ENCODE results near the gene NT5C1B. TPM values are rescaled to one million over a fixed set of nuclear protein-coding genes. Genes with fewer than 3 reads are reported as not detected.

The NT5C1B gene
- total and polyA plus RNA-seq, 3 experiments from 2014 or later = 0.86 TPM; not detected in 2

DNA sequence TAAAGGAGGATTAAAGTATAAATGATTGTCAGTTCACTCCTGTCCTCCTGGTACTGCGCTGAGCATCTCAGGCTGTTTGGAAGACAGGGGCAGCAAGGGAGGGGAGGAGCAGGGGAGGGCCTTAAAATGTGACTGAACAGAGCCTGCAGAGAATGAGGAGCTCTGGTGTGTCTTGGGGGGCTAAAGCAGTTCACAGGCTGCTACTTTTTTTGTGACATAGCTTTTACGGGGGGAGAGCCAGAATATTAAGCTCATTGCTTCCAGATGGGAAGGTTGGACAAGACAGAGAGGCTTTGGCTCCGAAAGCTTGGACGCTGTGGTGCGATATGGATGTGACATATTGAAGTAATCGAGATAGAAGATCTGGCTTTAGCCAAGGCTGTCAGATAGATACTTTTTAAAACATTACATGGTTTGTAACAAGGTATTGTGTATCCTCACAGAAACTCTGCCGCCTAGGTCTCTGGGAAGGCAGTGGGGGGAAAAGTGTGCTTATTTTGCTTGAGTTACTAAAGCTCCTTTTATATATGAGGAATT lies 69.4 kb downstream of the NT5C1B start:
- Mint-ChIP-seq H3K4me1 (no peaks in the 10 kb centered on the region), H3K27me3 (peaks cover 16 to 36% of the 10 kb centered on the region in 2 donors), H3K27ac (no peak overlapping the region), H3K4me3 (no peak overlapping the region), H3K36me3 (no peaks in the 10 kb centered on the region), H3K9me3 (no peaks in the 10 kb centered on the region)
- H3K27me3 ChIP-seq (ENCODE audit: insufficient read depth, low read length, poor library complexity, severe bottlenecking) = no peaks in the 10 kb centered on the region
- DNase-seq = no peak
- H3K9me3 ChIP-seq (ENCODE audit: low read length) = no peaks in the 10 kb centered on the region
- no peak overlapping the region for H3K4me3 ChIP-seq (ENCODE audit: low read length)
- ChIA-PET CTCF (interaction anchor here (0.8 to 4.5 kb wide), 18 partner anchors 8 to 1354 kb away, joined by 3 to 61 read pairs (median 4); no protein-coding TSS in a partner anchor), POLR2A (interaction anchor here (1.1 kb wide), 1 partner anchor 40 kb away, joined by 3 read pairs; no protein-coding TSS in a partner anchor)
- no peaks in the 10 kb centered on the region for H3K4me1 ChIP-seq (ENCODE audit: insufficient read depth, low read length)
- no peaks in the 10 kb centered on the region for H3K36me3 ChIP-seq (ENCODE audit: insufficient read depth, low read length)
- no peak overlapping the region for H3K27ac ChIP-seq (ENCODE audit: low read depth, low read length)

DNA sequence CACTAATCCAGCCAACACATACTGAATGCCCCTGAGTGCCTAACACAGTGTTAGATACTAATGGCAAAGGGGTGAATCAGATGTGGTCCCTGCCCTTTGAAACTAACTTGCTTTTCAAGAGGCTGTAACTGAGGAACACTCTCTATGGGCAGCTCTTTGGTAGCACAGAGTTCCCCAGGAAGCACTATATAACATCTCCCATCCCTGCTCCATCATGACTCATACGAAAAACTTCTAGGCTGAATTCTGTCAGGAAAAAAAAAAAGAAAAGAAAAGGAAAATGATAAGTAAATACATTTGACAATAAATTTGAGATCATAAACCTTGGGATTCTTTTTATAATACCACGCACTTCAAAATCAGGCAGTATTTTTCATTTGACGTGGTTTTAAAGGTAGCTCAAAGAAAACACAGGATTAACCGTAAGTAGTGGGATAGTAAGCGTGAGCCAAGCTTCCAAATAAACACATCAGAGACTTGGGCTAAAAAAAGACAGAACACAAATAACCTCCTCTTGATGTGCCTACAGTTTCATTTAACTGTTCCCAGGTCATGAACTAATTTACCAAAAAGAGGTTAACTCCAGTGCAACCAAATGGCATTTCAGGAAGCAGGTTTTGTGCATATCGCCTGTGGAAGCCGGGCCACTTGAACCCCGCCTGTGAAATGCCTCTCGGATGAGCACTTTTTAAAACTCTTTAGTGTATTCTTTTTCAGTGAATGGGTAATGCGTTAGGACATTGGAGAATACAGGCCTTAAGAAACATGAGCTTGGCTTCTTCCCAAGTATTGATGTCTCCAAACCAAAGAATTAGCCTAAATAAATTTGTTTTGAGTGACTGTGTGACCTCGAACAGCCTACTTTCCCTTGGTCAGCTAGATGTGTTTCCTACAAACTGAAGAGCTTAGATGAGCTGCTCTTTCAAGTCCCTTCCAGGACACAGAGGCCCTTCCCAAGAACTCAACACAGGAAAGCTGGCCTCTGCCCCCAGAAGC lies 71.0 kb downstream of the NT5C1B start:
- no peaks in the 10 kb centered on the region for H3K9me3 ChIP-seq (ENCODE audit: low read length)
- DNase-seq = no peak
- ChIA-PET CTCF (interaction anchor here (0.8 to 1.9 kb wide), 6 partner anchors 13 to 1351 kb away, joined by 3 to 6 read pairs (median 4); no protein-coding TSS in a partner anchor), POLR2A (no interaction called here)
- H3K4me3 ChIP-seq (ENCODE audit: low read length) = no peak overlapping the region
- Mint-ChIP-seq H3K9me3 (no peaks in the 10 kb centered on the region), H3K36me3 (no peaks in the 10 kb centered on the region), H3K27me3 (peaks cover 19 to 46% of the 10 kb centered on the region in 2 donors), H3K4me3 (no peak overlapping the region), H3K27ac (no peak overlapping the region), H3K4me1 (no peaks in the 10 kb centered on the region)
- no peaks in the 10 kb centered on the region for H3K4me1 ChIP-seq (ENCODE audit: insufficient read depth, low read length)
- H3K27me3 ChIP-seq (ENCODE audit: insufficient read depth, low read length, poor library complexity, severe bottlenecking) = no peaks in the 10 kb centered on the region
- H3K36me3 ChIP-seq (ENCODE audit: insufficient read depth, low read length) = no peaks in the 10 kb centered on the region
- no peak overlapping the region for H3K27ac ChIP-seq (ENCODE audit: low read depth, low read length)

DNA sequence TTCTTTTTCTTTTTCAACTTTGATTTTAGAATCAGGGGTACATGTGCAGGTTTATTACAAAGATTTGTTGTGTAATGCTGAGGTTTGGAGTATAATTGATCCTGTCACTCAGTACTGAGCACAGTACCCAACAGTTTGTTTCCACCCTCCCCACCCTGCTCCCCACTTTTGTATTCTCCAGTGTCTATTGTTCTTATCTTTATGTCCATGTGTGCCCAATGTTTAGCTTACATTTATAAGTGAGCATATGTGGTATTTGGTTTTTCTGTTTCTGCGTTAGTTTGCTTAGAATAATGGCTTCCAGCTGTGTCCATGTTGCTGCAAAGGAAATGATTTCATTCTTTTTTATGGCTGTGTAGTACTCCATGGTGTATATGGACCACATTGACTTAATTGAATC lies 72.0 kb downstream of the NT5C1B start:
- Histone ChIP-seq H3K4me3 (ENCODE audit: low read length) (no peak overlapping the region), H3K27me3 (ENCODE audit: insufficient read depth, low read length, poor library complexity, severe bottlenecking) (no peaks in the 10 kb centered on the region), H3K36me3 (ENCODE audit: insufficient read depth, low read length) (no peaks in the 10 kb centered on the region), H3K9me3 (ENCODE audit: low read length) (no peaks in the 10 kb centered on the region), H3K27ac (ENCODE audit: low read depth, low read length) (no peak overlapping the region), H3K4me1 (ENCODE audit: insufficient read depth, low read length) (no peaks in the 10 kb centered on the region)
- DNase-seq = no peak
- Mint-ChIP-seq H3K4me1 (no peaks in the 10 kb centered on the region), H3K27ac (no peak overlapping the region), H3K36me3 (no peaks in the 10 kb centered on the region), H3K27me3 (peaks cover 19 to 49% of the 10 kb centered on the region in 2 donors), H3K4me3 (no peak overlapping the region), H3K9me3 (no peaks in the 10 kb centered on the region)
- CTCF ChIA-PET = interaction anchor here (1.0 to 1.9 kb wide), 2 partner anchors 1344 to 1347 kb away, joined by 6 read pairs; no protein-coding TSS in a partner anchor
- POLR2A ChIA-PET = no interaction called here

DNA sequence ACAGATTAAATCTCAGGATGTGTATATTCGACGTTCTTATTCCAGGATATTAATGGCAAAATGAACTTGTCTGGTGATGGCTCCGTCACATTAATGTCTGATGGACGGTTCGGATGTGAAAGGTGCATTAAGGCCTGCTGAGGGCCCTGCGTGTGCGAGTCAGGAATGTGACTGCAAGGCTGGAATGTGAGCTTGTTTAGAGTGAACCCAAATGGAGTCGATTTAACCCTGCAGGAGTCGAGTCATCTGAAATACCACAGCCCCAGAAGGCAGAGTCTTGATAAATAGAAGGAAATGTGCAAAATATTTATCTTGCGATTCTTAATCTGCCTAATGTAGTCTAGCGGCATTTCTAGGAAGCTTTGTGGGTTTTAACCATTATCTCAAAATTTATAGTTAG lies 73.3 kb downstream of the NT5C1B start:
- no peaks in the 10 kb centered on the region for H3K36me3 ChIP-seq (ENCODE audit: insufficient read depth, low read length)
- H3K27me3 Mint-ChIP-seq = peaks cover 21 to 54% of the 10 kb centered on the region in 2 donors
- no peak overlapping the region for H3K4me3 ChIP-seq (ENCODE audit: low read length)
- H3K27ac ChIP-seq (ENCODE audit: low read depth, low read length) = no peak overlapping the region
- DNase-seq = no peak
- no peaks in the 10 kb centered on the region for H3K4me1 ChIP-seq (ENCODE audit: insufficient read depth, low read length)
- H3K4me3 Mint-ChIP-seq = no peak overlapping the region
- no peaks in the 10 kb centered on the region for H3K9me3 Mint-ChIP-seq
- H3K9me3 ChIP-seq (ENCODE audit: low read length) = no peaks in the 10 kb centered on the region
- H3K36me3 Mint-ChIP-seq = no peaks in the 10 kb centered on the region
- no peaks in the 10 kb centered on the region for H3K4me1 Mint-ChIP-seq
- POLR2A ChIA-PET = no interaction called here
- H3K27me3 ChIP-seq (ENCODE audit: insufficient read depth, low read length, poor library complexity, severe bottlenecking) = no peaks in the 10 kb centered on the region
- CTCF ChIA-PET = interaction anchor here (0.6 to 2.1 kb wide), 3 partner anchors 9 to 1348 kb away, joined by 3 to 5 read pairs (median 3); no protein-coding TSS in a partner anchor
- no peak overlapping the region for H3K27ac Mint-ChIP-seq

DNA sequence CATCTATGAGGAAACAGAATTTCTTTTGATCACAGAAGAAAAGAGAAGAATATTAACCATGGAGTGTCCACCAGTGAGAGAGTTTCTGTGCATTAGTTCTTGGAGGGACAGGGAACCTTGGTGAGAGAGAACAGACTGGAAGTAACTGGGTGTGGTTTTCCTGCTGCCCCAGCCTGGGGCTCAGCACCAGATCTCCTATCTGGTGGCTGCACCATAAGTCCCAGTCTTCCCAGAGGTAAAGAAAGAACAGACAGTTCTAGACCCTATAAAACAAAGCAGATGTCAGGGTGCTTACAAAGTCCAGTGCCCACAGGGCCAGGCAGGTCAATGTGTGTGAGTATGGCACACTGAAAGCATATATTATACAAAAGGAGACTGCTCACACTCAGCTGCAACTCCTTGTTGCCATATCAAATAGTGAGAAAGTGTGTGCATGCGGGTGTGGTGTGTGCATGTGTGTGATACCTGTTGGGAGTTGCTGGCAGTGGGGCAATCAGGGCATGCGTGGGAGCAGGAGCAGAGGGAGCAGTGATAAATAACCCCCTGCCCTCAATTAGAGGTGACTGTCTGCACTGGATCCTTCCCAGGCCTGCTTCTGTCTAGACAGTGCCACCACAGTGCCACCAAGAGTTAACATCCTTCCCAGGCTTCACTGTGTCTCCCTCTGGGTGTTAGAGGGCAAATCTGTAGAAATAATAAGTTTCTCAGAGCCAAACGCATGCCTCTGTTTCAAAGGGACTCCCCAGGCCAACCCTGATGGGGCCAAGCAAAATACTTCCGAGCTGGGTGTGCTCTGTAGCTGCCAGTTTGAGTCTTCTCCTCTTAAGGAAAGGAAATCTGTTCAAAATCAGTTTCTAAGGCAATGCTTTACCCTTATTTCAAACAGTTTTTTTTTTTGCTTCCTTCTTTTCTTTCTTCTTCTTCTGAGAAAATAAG lies 74.6 kb downstream of the NT5C1B start:
- no peak for DNase-seq
- Histone ChIP-seq H3K36me3 (ENCODE audit: insufficient read depth, low read length) (no peaks in the 10 kb centered on the region), H3K4me3 (ENCODE audit: low read length) (no peak overlapping the region), H3K27me3 (ENCODE audit: insufficient read depth, low read length, poor library complexity, severe bottlenecking) (no peaks in the 10 kb centered on the region), H3K27ac (ENCODE audit: low read depth, low read length) (no peak overlapping the region), H3K9me3 (ENCODE audit: low read length) (no peaks in the 10 kb centered on the region), H3K4me1 (ENCODE audit: insufficient read depth, low read length) (no peaks in the 10 kb centered on the region)
- Mint-ChIP-seq H3K27ac (no peak overlapping the region), H3K4me3 (no peak overlapping the region), H3K27me3 (peaks cover 17 to 62% of the 10 kb centered on the region in 2 donors), H3K36me3 (no peaks in the 10 kb centered on the region), H3K9me3 (no peaks in the 10 kb centered on the region), H3K4me1 (no peaks in the 10 kb centered on the region)
- ChIA-PET POLR2A (no interaction called here), CTCF (interaction anchor here (2.1 kb wide), 1 partner anchor 1350 kb away, joined by 5 read pairs; no protein-coding TSS in a partner anchor)

Other genes with a start within 250 kb of the NT5C1B start
- gene RDH14, start 28.9 kb downstream of the NT5C1B start, total RNA-seq = 10 to 100 TPM; 16.9 to 18.1 TPM
- 44.3 TPM for gene RDH14, start 28.9 kb downstream of the NT5C1B start, polyA plus RNA-seq